Keratinocyte (primary cell): Measurements from ENCODE around the gene ZNF343. TPM values are rescaled to one million over a fixed set of nuclear protein-coding genes. Genes with fewer than 3 reads are reported as not detected.
A peak's percentile ranks its signal among the peaks of the same experiment; 100 is the strongest.

Experiments
- DNase-seq: peaks from one replicate; pipeline ENCODE4 v3.0.0-alpha.2; 2011; ENCODE audit warnings: low read depth, missing footprints, low spot score
- FAIRE-seq: peaks from 2 replicates; lab custom pipeline; 2011; peaks lifted over from hg19 to GRCh38; lab: Jason Lieb, UNC
- H2AFZ ChIP-seq: 2 replicates; pipeline ENCODE4 v1.6.0; 2012; ENCODE audit warnings: low read length, control low read depth, inconsistent platforms; ENCODE audit not compliant: control insufficient read depth
- H3K27ac ChIP-seq: 2 replicates; pipeline ENCODE4 v1.5.1; 2011; ENCODE audit warnings: low read length; ENCODE audit not compliant: control insufficient read depth, insufficient read depth
- H3K27me3 ChIP-seq: 3 replicates; pipeline ENCODE4 v1.6.0; 2011; ENCODE audit warnings: low read length; ENCODE audit not compliant: control insufficient read depth, insufficient read depth; ENCODE audit errors: extremely low read depth
- H3K36me3 ChIP-seq, 2 experiments: 2 replicates in 1 of 2; 3 replicates in 1 of 2; pipeline ENCODE4 v1.5.1; 2011; ENCODE audit warnings: low read length in 2 of 2, mild to moderate bottlenecking in 1 of 2; ENCODE audit not compliant: control insufficient read depth in 2 of 2, insufficient read depth in 2 of 2; ENCODE audit errors: extremely low read depth in 1 of 2
- H3K4me1 ChIP-seq: 3 replicates; pipeline ENCODE4 v1.5.1; 2011; ENCODE audit warnings: low read length; ENCODE audit not compliant: control insufficient read depth, insufficient read depth; ENCODE audit errors: extremely low read depth
- H3K4me2 ChIP-seq: 3 replicates; pipeline ENCODE4 v1.6.0; 2011; ENCODE audit warnings: low read depth, low read length; ENCODE audit not compliant: control insufficient read depth, insufficient read depth; ENCODE audit errors: extremely low read depth
- H3K4me3 ChIP-seq, 3 experiments: fragments of 200-600 bp in 1 of 3; sonication (generic) in 1 of 3; 2 replicates in 2 of 3; 3 replicates in 1 of 3; pipeline ENCODE4 v1.5.1; 2011 to 2016; ENCODE audit warnings: low read length in 3 of 3, mild to moderate bottlenecking in 3 of 3, control low read depth in 2 of 3, inconsistent platforms in 1 of 3, low read depth in 1 of 3, mixed read lengths in 1 of 3, mixed run types in 1 of 3, moderate library complexity in 1 of 3; ENCODE audit not compliant: control insufficient read depth in 2 of 3, insufficient read depth in 2 of 3; ENCODE audit errors: extremely low read depth in 1 of 3
- H3K79me2 ChIP-seq: 2 replicates; pipeline ENCODE4 v1.6.0; 2012; ENCODE audit warnings: low read length; ENCODE audit not compliant: control insufficient read depth, insufficient read depth
- H3K9ac ChIP-seq: 3 replicates; pipeline ENCODE4 v1.6.0; 2011; ENCODE audit warnings: low read length; ENCODE audit not compliant: control insufficient read depth, insufficient read depth; ENCODE audit errors: extremely low read depth
- H3K9me1 ChIP-seq: 3 replicates; pipeline ENCODE4 v1.6.0; 2011; ENCODE audit warnings: low read length; ENCODE audit not compliant: control insufficient read depth, insufficient read depth; ENCODE audit errors: extremely low read depth
- H3K9me3 ChIP-seq: 2 replicates; pipeline ENCODE4 v1.5.1; 2012; ENCODE audit warnings: low read depth, low read length; ENCODE audit not compliant: control insufficient read depth
- H4K20me1 ChIP-seq: 3 replicates; pipeline ENCODE4 v1.6.0; 2011; ENCODE audit warnings: low read length; ENCODE audit not compliant: control insufficient read depth, insufficient read depth; ENCODE audit errors: extremely low read depth
- CTCF ChIP-seq, 3 experiments: IDR thresholded peaks in 1 of 3; conservative IDR thresholded peaks in 1 of 3; optimal IDR thresholded peaks in 1 of 3; 2 replicates in 2 of 3; 3 replicates in 1 of 3; pipeline versions ENCODE3 to v1.5.1; 2011; ENCODE audit warnings: low read length in 3 of 3, mild to moderate bottlenecking in 3 of 3, moderate library complexity in 2 of 3, control low read depth in 1 of 3, inconsistent platforms in 1 of 3; ENCODE audit not compliant: insufficient read depth in 2 of 3; ENCODE audit errors: extremely low read depth in 1 of 3
- EZH2 ChIP-seq: IDR thresholded peaks from one replicate; pipeline ENCODE4 v1.6.1; 2012; ENCODE audit warnings: inconsistent platforms, mild to moderate bottlenecking, low read length, moderate library complexity
- dilution Hi-C: fragments of 300-500 bp; cut with MboI; formaldehyde crosslinking; loops from one replicate; pipeline ENCODE4 v1.7.0; 2020; ENCODE audit warnings: low sequenced_read_pairs; ENCODE audit not compliant: extremely low pct_ligation_motif_present
- polyA plus RNA-seq, 5 experiments: library from polyadenylated mRNA; depleted of rRNA in 3 of 5; stranded (reverse) in 3 of 5; stranded (forward) in 1 of 5; unstranded in 1 of 5; fragments of >200 nt; gene quantifications; 1 replicate in 1 of 5; 2 replicates in 3 of 5; 3 replicates in 1 of 5; pipeline versions ENCODE4 v1.2.1 to v1.2.3, GENCODE V29; 2011 to 2012; ENCODE audit warnings: missing spikeins in 2 of 5, low read depth in 1 of 5, low replicate concordance in 1 of 5

The ZNF343 gene
- polyA plus RNA-seq, 1 donor (not counting 4 experiments of a cell fraction or from before 2014, with no cell fraction given) = 11.7 TPM

GRCh38 chr20:2453792-2454191 is 54.9 kb downstream of the ZNF343 start:
- Histone ChIP-seq H3K27me3 (no peaks in the 10 kb centered on the region), H3K36me3 (peaks cover 0 to 4% of the 10 kb centered on the region in 2 experiments), H3K9ac (no peak overlapping the region), H3K27ac (no peak overlapping the region), H3K9me1 (no peaks in the 10 kb centered on the region), H4K20me1 (no peaks in the 10 kb centered on the region), H3K4me2 (no peak overlapping the region), H2AFZ (no peak overlapping the region), H3K9me3 (no peaks in the 10 kb centered on the region), H3K79me2 (no peaks in the 10 kb centered on the region), H3K4me1 (peaks cover 13% of the 10 kb centered on the region), H3K4me3 (no peak overlapping the region)
- FAIRE-seq (no peak), DNase-seq (no peak)
- dilution Hi-C loops = no loop called here
- TF ChIP-seq CTCF (optimal IDR thresholded peaks at IDR 0.05 in 1 of 3, IDR thresholded peaks at IDR 0.05 in 1 of 3, conservative IDR thresholded peaks at IDR 0.05 in 1 of 3; ENCODE audit: extremely low read depth in 1 of 3, insufficient read depth in 2 of 3, low read length in 3 of 3) (no peak), EZH2 (no peak)

- Histone ChIP-seq H3K9ac (no peak overlapping the region), H2AFZ (no peak overlapping the region), H3K4me3 (no peak overlapping the region), H3K36me3 (no peaks in the 10 kb centered on the region), H3K27me3 (no peaks in the 10 kb centered on the region), H3K79me2 (no peaks in the 10 kb centered on the region), H4K20me1 (no peaks in the 10 kb centered on the region), H3K9me3 (no peaks in the 10 kb centered on the region), H3K27ac (no peak overlapping the region), H3K4me2 (no peak overlapping the region), H3K9me1 (no peaks in the 10 kb centered on the region), H3K4me1 (peaks cover 13% of the 10 kb centered on the region)
- DNase-seq = no peak
- TF ChIP-seq EZH2 (no peak), CTCF (optimal IDR thresholded peaks at IDR 0.05 in 1 of 3, IDR thresholded peaks at IDR 0.05 in 1 of 3, conservative IDR thresholded peaks at IDR 0.05 in 1 of 3; ENCODE audit: extremely low read depth in 1 of 3, insufficient read depth in 2 of 3, low read length in 3 of 3) (peak; percentile 85 to 96 (median 89))
- peak; percentile 88 for FAIRE-seq
- dilution Hi-C loops = no loop called here
Observed at GRCh38 chr20:2451939-2452732, 56.6 kb downstream of the ZNF343 start.
